ENCODE measurements around the gene PEAK1. TPM values are rescaled to one million over a fixed set of nuclear protein-coding genes. Genes with fewer than 3 reads are reported as not detected.
"Not testable (repeated sequence)": the region's sequence is repeated elsewhere in the genome, so short reads cannot be mapped to it uniquely, and the experiment has no call there.

The PEAK1 gene
- total RNA-seq, 1 donor from 2014 or later = 8.8 TPM

DNA sequence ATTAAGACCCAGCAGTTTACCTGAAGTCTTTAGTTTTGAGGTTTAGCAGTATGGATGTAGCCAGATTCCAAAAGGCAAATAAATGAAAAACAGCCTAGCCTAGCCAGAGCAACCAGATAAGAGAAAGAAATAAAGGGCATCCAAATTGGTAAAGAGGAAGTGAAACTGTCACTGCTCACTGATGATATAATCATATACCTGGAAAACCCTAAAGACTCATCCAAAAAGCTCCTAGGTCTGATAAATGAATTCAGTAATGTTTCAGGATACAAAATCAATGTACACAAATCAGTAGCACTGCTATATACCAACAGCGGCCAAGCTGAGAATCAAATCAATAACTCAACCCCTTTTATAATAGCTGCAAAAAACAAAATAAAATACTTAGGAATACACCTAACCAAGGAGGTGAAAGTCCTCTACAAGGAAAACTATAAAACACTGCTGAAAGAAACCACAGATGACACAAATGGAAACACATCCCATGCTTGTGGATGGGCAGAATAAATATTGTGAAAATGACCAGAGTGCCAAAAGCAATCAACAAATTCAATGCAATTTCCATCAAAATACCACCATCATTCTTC lies 13.6 kb downstream of the PEAK1 start:
- not testable (repeated sequence) for DNase-seq (ENCODE audit: low spot score); ATAC-seq

DNA sequence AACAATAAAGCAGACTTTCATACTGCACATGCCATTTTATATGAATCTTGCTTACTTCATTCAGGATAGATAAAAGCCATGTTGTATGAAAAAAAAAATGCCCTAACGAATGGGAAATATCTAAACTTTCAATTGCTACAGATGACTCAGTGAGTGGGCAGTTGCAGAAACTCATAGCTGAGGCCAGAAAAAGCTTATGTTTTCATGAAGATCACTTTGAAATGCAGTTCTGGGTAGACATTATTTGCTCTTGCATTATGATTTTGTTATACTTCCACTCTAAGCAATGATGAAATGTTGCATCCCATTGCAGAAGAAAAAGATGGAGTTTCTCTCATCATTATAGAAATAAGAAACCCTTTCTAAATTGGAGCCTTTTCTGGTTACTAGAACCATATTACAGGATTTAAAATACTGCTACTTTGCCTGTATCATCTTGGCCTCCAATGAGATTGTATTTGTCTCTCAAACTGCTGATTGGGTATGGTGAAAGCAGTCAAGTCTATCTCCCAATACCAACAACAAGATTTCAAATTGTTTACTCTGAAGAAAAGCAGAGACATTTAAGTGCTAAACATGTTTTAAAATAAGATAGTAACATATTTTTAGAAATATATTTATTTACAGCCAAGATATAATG lies 17.0 kb downstream of the PEAK1 start:
- DNase-seq (ENCODE audit: low spot score) (no peak), ATAC-seq (no peak)

DNA sequence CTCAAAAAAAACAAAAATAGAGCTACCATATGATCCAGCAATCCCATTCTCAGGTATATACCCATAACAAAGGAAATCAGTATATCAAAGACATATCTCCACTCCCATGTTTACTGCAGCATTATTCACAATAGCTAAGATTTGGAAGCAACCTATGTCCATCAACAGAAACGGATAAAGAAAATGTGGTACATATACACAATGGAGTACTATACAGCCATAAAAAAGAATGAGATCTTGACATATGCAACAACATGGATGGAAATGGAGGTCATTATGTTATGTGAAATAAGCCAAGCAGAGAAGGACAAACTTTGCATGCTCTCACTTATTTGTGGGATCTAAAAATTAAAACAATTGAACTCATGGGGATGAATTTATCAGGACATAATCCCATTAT lies 19.6 kb downstream of the PEAK1 start:
- ATAC-seq = no peak

DNA sequence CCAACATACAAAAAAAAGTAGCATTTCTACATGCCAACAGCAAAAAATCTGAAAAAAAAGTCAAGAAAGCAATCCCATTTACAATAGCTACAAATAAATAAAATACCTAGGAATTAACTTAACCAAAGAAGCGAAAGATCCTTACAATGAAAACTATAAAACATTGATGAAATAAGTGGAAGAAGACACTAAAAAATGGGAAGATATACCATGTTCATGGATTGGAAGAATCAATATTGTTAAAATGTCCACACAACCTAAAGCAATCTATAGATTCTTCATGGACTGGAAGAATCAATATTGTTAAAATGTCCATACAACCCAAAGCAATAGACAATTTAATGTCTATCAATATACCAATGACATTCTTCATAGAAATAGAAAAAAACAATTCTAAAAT lies 21.0 kb downstream of the PEAK1 start:
- no peak for ATAC-seq

More for the DNA sequence above, 19.6 kb downstream of the PEAK1 start:
- no peak for DNase-seq (ENCODE audit: low spot score)

DNA sequence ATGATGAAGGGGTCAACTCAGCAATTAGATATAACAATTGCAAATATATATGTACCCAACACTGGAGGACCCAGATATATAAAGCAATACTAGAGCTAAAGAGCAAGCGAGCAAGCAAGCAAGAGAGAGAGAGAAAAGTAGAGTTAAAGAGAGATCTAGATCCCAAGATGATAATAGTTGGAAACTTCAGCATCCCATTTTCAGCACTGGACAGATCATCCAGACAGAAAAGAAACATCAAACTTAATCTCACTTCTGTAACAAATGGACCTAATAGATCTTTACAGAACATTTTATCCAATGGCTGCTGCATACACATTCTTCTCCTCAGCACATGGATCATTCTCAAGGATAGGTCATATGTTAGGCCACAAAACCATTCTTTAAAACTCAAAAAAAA lies 23.2 kb downstream of the PEAK1 start:
- ATAC-seq (no peak), DNase-seq (ENCODE audit: low spot score) (no peak)

More for the DNA sequence above, 21.0 kb downstream of the PEAK1 start:
- DNase-seq (ENCODE audit: low spot score) = no peak

DNA sequence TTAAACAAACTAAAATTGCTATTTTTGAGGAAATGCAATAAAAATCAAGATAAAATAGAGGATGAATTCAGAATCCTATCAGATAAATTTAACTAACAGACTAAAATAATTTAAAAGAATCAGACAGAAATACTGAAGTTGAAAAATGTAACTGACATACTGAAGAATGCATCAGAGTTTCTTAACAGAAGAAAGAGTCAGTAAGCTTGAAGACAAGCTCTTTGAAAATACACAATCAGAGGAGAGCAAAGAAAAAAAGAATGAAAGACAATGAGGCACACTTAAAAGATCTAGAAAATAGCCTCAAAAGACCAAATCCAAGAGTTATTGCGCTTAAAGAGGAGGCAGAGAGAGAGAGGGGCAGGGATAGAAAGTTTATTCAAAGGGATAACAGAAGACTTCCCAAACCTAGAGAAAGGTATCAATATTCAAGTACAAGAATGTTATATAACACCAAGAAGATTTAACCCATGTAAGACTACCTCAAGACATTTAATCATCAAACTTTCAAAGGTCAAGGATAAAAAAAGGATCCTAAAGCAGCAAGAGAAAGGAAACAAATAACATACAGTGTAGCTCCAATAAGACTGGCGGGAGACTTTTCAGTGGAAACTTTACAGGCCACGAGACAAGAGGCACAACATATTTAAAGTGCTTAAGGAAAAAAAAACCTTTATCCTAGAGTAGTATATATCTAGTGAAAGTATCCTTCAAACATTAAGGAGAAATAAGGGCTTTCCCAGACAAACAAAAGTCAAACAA lies 24.7 kb downstream of the PEAK1 start:
- ATAC-seq = no peak
- DNase-seq (ENCODE audit: low spot score) = no peak

DNA sequence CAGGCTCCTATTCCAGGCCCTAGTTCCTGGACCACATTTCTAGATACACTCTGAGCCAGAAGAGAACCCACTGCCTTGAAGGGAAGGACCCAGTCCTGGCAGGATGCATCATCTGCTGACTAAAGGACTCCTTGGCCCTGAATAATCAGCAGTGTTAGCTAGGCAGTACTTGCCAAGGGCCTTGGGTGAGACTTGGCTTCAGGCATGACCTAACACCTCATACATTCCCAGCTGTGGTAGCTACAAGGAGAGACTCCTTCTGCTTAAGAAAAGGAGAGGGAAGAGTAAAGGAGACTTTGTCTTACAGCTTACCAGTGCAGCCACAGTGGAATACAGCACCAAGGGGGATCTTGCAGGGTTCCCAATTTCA lies 26.4 kb downstream of the PEAK1 start:
- no peak for ATAC-seq
- DNase-seq (ENCODE audit: low spot score) = no peak

DNA sequence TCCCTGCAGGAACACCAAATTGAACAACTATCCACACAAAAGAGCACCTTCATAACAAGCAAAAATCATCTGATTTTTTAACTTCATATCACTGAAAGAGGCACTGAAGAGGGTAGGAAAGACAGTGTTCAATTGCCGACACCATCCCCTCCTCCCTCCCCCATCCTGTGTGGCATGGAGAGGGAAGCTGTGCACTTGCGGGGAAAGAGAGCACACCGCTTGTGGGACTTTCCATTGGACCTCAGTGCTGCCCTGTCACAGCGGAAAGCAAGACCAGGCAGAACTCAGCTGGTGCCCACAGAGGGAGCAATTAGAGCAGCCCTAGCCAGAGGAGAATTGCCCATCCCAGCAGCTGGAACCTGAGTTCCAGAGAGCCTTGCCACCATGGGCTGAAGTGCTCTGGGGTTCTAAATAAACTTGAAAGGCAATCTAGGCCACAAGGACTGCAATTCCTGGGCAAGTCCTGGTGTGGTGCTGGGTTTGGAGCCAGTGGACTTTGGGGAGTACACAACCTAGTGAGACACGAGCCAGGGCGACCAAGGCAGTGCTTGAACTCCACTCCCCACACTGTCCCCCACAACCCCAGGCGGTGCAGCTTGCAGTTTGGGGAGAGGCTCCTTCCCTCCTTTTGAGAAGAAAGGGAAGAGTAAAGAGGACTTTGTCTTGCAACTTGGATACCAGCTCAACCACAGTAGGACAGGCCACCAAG lies 27.0 kb downstream of the PEAK1 start:
- ATAC-seq (no peak), DNase-seq (ENCODE audit: low spot score) (no peak)

DNA sequence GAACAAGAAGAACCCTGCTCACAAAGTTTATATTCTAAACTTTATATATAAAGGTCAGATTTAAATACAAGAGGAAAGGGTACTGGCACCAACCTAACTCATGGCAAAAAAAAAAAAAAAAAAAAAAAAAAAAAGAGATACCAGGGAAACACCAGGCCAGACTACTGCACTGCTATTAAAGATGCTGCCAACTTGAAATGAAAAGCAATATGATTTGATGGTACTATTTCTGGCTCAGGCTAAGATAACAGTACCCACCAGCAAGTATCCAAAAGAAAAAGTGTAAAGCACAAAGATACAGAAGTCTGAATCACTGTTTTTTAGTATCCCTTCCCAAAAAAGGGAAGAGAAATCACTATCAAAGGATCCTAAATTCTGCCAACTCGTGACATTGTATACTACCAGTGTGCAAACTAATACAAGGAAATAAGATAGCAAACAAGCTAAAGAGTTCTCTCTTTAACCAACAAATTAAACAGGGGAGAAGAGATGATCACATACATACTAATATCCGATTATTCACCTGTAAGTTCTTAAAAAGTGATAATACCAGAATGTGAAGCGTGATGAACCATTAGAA lies 28.4 kb downstream of the PEAK1 start:
- no peak for ATAC-seq
- no peak for DNase-seq (ENCODE audit: low spot score)

DNA sequence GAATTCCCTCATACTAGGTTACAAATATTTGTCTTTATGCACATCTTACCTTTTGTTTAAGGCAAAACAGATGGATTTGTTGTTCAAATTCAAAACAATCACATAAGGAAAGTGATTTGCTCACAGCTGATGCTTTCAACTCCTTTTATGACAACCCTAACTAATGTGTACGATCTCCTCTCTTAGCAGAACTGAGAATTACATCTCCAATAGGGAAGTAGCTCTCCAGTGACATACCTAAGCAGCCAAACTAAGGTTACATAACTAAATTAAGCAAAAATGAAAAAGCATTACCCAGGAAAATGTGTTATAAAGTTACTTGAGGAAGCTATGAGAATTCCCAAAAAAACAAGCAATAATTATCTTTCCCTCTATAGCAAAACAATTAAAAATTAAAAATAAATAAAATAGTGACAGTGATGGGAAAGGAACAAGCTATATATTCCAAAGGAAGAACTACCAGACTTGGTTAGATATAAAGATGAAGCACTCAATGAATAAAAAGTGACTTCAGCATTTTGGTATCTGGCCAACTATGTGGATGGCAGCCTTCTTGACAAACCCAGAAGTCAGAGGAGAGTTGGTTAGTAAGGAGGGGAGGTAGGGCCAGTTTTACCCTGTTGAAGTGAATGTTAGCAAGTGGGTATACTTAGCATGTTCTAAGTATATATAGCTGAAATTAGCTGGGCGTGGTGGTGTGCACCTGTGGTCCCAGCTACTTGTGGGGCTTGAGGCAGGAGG lies 32.4 kb downstream of the PEAK1 start:
- DNase-seq (ENCODE audit: low spot score) (no peak), ATAC-seq (no peak)

DNA sequence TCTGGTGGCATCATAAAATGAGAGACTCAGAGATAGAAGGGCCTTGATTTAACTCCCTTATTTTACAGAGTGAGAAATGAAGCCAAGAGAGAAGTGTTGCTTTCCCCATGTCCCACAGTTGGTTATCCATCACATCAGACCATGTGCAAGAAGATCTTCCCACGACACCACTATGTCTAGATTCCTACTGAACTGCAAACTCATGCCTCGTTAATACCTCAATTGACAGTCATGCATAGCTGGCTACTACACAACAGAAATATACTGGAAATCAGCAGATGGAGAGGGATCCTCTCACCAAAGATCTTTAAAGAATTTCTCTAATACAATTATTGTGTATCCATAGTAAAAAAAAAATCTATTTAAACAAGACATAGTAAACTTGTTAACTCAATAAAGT lies 33.3 kb downstream of the PEAK1 start:
- DNase-seq (ENCODE audit: low spot score) (no peak), ATAC-seq (no peak)

DNA sequence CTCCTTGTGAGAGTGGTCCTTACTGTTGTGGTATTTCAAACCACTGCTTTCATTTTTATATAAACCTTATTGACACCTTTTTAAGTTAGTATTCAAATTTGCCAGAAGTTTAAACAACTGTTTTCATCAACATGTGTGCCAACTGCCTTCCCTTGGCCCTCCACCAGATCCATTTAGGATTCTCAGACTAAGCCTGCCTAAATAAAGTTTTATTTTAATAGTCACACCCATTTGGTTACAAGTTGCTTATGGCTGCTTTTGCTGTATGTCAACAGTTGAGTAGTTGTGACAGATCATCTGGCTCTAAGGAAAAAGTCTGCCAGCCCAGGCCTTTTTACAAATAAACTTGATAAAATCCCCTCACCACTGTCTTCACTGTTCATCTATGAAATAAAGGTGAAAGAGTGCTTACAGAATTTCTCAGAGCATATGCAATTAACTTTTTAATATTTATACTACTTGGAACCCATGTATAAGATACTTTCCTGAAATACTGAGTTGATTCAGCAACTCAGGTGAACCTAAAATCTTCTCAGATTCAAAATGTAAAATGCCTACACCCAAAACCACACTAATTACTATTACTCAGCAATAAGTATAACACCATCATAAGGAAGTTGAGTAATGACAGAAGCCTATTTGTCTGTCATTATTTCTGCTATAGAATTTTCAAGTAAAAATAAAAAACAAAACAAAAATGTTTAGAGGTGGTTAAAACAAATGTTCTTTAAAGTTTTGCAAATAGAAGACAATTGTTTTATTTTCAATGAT lies 35.1 kb downstream of the PEAK1 start:
- ATAC-seq = no peak

DNA sequence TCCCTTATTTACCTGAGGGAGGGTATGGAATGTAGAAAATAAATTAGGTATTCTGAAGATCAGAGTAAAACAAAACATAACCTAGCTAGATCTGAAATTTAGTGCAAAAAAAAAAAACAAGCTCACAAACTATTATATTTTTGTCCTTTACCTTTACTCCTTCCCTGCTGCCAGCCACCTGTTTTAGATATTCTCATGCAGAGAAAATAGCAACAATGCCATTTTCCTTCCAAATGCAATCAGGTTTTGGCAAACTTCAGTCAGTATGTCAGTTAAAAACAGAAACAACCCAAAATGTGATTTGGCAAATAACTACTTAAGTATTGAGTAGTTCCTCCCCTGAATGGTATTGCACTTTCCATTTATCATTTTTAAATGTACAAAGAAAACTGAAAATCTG lies 35.8 kb downstream of the PEAK1 start:
- DNase-seq (ENCODE audit: low spot score) (no peak), ATAC-seq (no peak)

More for the DNA sequence above, 35.1 kb downstream of the PEAK1 start:
- DNase-seq (ENCODE audit: low spot score) = no peak

DNA sequence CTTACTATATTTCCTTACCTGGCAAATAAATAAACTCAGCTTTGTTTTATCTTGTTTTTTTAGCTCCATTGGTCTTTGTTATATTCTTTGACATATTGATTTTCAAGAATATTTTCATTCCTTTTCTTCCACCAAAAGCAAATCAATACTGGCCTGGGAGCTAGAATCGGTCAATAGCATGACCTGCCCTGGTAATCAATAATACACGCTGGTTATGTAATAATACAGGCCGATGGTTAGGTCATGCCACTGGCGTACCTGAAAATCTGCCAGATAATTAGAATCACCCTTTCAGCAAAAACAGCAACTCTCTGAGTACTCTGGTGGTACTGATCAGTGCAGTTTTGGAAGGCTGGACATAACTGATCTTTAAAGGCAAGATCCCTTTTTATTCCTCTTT lies 39.9 kb downstream of the PEAK1 start:
- DNase-seq (ENCODE audit: low spot score) (no peak), ATAC-seq (peak; percentile 86)

DNA sequence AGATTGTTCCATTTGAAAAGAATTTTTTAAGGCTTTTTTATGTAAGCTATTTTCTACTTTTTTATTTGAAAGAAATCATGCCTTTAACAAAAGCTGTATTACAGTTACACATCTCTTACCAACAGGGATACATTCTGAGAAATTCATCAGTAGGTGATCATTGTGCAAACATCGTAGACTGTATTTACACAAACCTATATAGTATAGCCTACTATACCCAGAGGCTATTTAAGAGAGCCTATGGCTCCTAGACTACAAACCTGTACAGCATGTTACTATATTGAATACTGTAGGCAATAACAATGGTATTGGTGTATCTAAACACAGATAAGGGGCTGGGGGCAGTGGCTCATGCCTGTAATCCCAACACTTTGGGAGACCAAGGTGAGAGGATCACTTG lies 43.1 kb downstream of the PEAK1 start:
- DNase-seq (ENCODE audit: low spot score) (no peak), ATAC-seq (no peak)

DNA sequence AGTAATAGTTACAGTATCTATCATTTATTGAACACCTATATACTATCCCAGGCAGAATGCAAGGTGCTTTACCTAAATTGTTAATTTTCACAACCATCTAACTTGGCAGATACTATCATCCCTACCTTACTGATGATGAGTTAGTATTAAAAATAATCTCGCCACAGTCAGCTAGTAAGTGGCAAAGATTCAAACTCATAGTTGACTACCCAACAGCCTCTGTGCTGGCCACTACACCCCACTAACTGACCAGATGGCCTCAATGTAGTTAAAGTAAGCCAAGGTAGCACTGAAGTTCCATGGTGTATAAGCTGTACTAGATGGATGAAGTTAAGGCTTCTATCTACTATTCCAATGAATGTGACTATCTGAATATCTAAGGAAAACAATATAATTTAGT lies 44.8 kb downstream of the PEAK1 start:
- ATAC-seq (no peak), DNase-seq (ENCODE audit: low spot score) (no peak)

DNA sequence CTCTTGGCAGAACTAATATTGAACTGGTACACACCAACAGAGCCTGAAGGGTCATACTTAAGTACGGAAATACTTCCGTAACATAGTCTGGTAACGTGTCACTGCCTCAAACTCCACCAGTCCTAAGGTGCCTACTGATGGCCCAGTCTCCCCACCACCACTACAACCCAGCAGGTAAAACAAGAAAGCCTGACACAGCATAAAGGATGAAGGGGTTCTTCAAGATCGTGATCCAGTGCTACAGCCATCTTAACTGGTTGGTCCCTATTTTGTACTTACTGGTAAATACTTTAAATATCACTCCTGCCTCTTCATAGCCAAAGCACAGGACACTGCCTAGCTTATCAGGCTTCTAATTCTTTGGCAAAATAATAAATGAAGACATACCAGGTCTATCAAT lies 46.5 kb downstream of the PEAK1 start:
- DNase-seq (ENCODE audit: low spot score) (no peak), ATAC-seq (peak; percentile 36)

DNA sequence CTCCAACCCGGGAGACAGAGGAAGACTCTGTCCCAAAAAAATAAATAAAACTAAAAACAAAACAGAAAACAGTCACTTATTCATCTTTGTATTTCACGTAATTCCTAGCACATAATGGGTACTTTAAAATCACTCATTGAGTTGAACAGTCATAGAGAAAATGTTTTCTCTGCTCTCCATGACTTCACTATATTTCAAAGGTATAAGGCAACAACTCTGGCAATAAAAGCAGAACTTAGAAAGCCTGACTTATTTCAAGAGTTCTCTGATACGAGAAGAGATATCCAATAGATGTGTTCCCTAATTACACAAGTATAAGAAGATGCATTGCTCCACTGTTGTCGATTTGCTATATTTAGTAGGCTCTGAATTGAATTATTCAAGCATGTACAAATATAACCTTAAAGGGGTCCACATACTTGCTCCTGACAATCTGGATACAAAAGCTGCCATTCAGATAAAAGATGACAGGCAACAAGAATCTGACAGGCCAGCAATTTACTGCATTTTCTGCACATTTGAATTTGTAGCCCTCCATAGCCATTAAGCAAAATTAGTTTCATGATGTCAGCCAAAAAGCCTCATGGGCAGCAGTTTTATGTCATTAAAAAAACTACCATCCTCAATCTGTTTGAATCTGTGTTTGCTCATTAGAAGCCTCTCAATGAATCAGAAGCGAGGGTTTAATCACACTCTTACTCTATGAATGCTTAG lies 47.9 kb downstream of the PEAK1 start:
- no peak for DNase-seq (ENCODE audit: low spot score)

DNA sequence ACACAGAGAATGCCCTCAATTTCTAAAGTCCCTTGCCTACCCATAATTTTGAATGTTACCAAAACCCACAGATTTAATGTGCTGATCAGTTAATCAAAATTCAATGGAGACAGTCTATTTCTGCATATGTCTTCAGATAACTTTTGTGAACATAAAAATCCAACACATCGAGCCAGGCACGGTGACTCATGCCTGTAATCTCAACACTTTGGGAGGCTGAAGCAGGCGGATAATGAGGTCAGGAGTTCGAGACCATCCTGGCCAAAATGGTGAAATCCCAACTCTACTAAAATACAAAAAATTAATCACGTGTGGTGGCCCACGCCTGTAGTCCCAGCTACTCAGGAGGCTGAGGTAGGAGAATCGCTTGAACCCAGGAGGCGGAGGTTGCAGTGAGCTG lies 49.3 kb downstream of the PEAK1 start:
- ATAC-seq (no peak), DNase-seq (ENCODE audit: low spot score) (no peak)

More for the DNA sequence above, 47.9 kb downstream of the PEAK1 start:
- ATAC-seq = no peak

All from left lobe of liver (tissue), 2 donors.